ENCODE measurements around the gene LIME1. TPM values are rescaled to one million over a fixed set of nuclear protein-coding genes. Genes with fewer than 3 reads are reported as not detected.

LIME1 gene
- 15.7 TPM in 2 replicates for total RNA-seq

GRCh38 chr20:63735859-63736718 is at the start of gene LIME1:
TSS of gene LIME1 (plus strand) at chr20:63736664. CDS start at chr20:63737550, 886 bp downstream.
- DNase-seq (ENCODE audit: low spot score): peak; percentile 77
- no peaks in the 10 kb centered on the region for H3K9me3 Mint-ChIP-seq
- intact Hi-C loops (cut with micrococcal nuclease): loop anchor here (10.0 kb wide), 1 partner anchor 129 kb away; the partner anchor contains the start of genes ABHD16B and TPD52L2
- H3K36me3 Mint-ChIP-seq (ENCODE audit: low read depth): peaks cover 26% of the 10 kb centered on the region
- peak within 1 kb of the TSS; percentile 35 for H3K27ac Mint-ChIP-seq
- H3K27me3 Mint-ChIP-seq (ENCODE audit: low read depth): no peaks in the 10 kb centered on the region
- peak within 1 kb of the TSS; percentile 73 for H3K4me3 Mint-ChIP-seq (ENCODE audit: low read depth)
- H3K4me1 Mint-ChIP-seq (ENCODE audit: low read depth): peaks cover 17% of the 10 kb centered on the region

- no peaks in the 10 kb centered on the region for H3K27me3 Mint-ChIP-seq (ENCODE audit: low read depth)
- H3K9me3 Mint-ChIP-seq: no peaks in the 10 kb centered on the region
- peaks cover 3% of the 10 kb centered on the region for H3K36me3 Mint-ChIP-seq (ENCODE audit: low read depth)
- H3K27ac Mint-ChIP-seq: no peak overlapping the region
- intact Hi-C loops (cut with micrococcal nuclease): no loop called here
- H3K4me1 Mint-ChIP-seq (ENCODE audit: low read depth): peaks cover 3% of the 10 kb centered on the region
- DNase-seq (ENCODE audit: low spot score): no peak
- no peak overlapping the region for H3K4me3 Mint-ChIP-seq (ENCODE audit: low read depth)
Observed at GRCh38 chr20:63687419-63688178, 48.9 kb upstream of the LIME1 start.

- intact Hi-C loops (cut with micrococcal nuclease): no loop called here
- Mint-ChIP-seq H3K36me3 (ENCODE audit: low read depth) (peaks cover 4% of the 10 kb centered on the region), H3K4me3 (ENCODE audit: low read depth) (no peak overlapping the region), H3K27ac (no peak overlapping the region), H3K9me3 (no peaks in the 10 kb centered on the region), H3K4me1 (ENCODE audit: low read depth) (peaks cover 3% of the 10 kb centered on the region), H3K27me3 (ENCODE audit: low read depth) (no peaks in the 10 kb centered on the region)
- no peak for DNase-seq (ENCODE audit: low spot score)
Observed at GRCh38 chr20:63688228-63689045, 48.0 kb upstream of the LIME1 start.

GRCh38 chr20:63689046-63690002 is 47.1 kb upstream of the LIME1 start:
- no peak overlapping the region for H3K4me3 Mint-ChIP-seq (ENCODE audit: low read depth)
- H3K27ac Mint-ChIP-seq: no peak overlapping the region
- no peaks in the 10 kb centered on the region for H3K4me1 Mint-ChIP-seq (ENCODE audit: low read depth)
- DNase-seq (ENCODE audit: low spot score): no peak
- H3K9me3 Mint-ChIP-seq: no peaks in the 10 kb centered on the region
- peaks cover 9% of the 10 kb centered on the region for H3K36me3 Mint-ChIP-seq (ENCODE audit: low read depth)
- peaks cover 1% of the 10 kb centered on the region for H3K27me3 Mint-ChIP-seq (ENCODE audit: low read depth)
- intact Hi-C loops (cut with micrococcal nuclease): no loop called here

- intact Hi-C loops (cut with micrococcal nuclease): no loop called here
- Mint-ChIP-seq H3K4me3 (ENCODE audit: low read depth) (no peak overlapping the region), H3K9me3 (no peaks in the 10 kb centered on the region), H3K4me1 (ENCODE audit: low read depth) (no peaks in the 10 kb centered on the region), H3K27ac (no peak overlapping the region), H3K36me3 (ENCODE audit: low read depth) (peaks cover 10% of the 10 kb centered on the region), H3K27me3 (ENCODE audit: low read depth) (peaks cover 1% of the 10 kb centered on the region)
- DNase-seq (ENCODE audit: low spot score): no peak
Observed at GRCh38 chr20:63690003-63690897, 46.2 kb upstream of the LIME1 start.

GRCh38 chr20:63690898-63691710 is 45.4 kb upstream of the LIME1 start:
- DNase-seq (ENCODE audit: low spot score): no peak
- intact Hi-C loops (cut with micrococcal nuclease): no loop called here
- Mint-ChIP-seq H3K36me3 (ENCODE audit: low read depth) (peaks cover 15% of the 10 kb centered on the region), H3K27ac (no peak overlapping the region), H3K9me3 (no peaks in the 10 kb centered on the region), H3K27me3 (ENCODE audit: low read depth) (peaks cover 1% of the 10 kb centered on the region), H3K4me3 (ENCODE audit: low read depth) (no peak overlapping the region), H3K4me1 (ENCODE audit: low read depth) (no peaks in the 10 kb centered on the region)

GRCh38 chr20:63691711-63692435 is 44.6 kb upstream of the LIME1 start:
- intact Hi-C loops (cut with micrococcal nuclease): no loop called here
- Mint-ChIP-seq H3K27ac (no peak overlapping the region), H3K9me3 (no peaks in the 10 kb centered on the region), H3K36me3 (ENCODE audit: low read depth) (peaks cover 17% of the 10 kb centered on the region), H3K4me3 (ENCODE audit: low read depth) (no peak overlapping the region), H3K27me3 (ENCODE audit: low read depth) (peaks cover 1% of the 10 kb centered on the region), H3K4me1 (ENCODE audit: low read depth) (no peaks in the 10 kb centered on the region)
- no peak for DNase-seq (ENCODE audit: low spot score)

- no peak for DNase-seq (ENCODE audit: low spot score)
Observed at GRCh38 chr20:63692436-63693082, 43.9 kb upstream of the LIME1 start.

GRCh38 chr20:63693083-63693732 is 43.3 kb upstream of the LIME1 start:
- Mint-ChIP-seq H3K27me3 (ENCODE audit: low read depth) (peaks cover 1% of the 10 kb centered on the region), H3K27ac (no peak overlapping the region), H3K36me3 (ENCODE audit: low read depth) (peaks cover 17% of the 10 kb centered on the region), H3K4me3 (ENCODE audit: low read depth) (no peak overlapping the region), H3K4me1 (ENCODE audit: low read depth) (no peaks in the 10 kb centered on the region), H3K9me3 (no peaks in the 10 kb centered on the region)
- intact Hi-C loops (cut with micrococcal nuclease): no loop called here
- no peak for DNase-seq (ENCODE audit: low spot score)

More at GRCh38 chr20:63692436-63693082, 43.9 kb upstream of the LIME1 start:
- intact Hi-C loops (cut with micrococcal nuclease): no loop called here
- Mint-ChIP-seq H3K4me3 (ENCODE audit: low read depth) (no peak overlapping the region), H3K27me3 (ENCODE audit: low read depth) (peaks cover 1% of the 10 kb centered on the region), H3K9me3 (no peaks in the 10 kb centered on the region), H3K36me3 (ENCODE audit: low read depth) (peaks cover 17% of the 10 kb centered on the region), H3K27ac (peak overlapping the region; percentile 17), H3K4me1 (ENCODE audit: low read depth) (no peaks in the 10 kb centered on the region)

All from activated T-helper 2 cell treated with anti-CD3 and anti-CD28 coated beads, Interferon-gamma antibody, Interleukin-2, Interleukin-4, amounts not matched to agents 10 μg/mL and 5 μg/mL and 100 μg/mL, durations not matched to agents 14 hours and 24 hours and 36 hours (primary cell).